NCI-H2171 (cell line): ENCODE measurements around the gene PLAC8L1.

Experiments used
- DNase-seq: peaks from one replicate; lab custom pipeline; 2025; lab: John Stamatoyannopoulos, UW

Gene PLAC8L1

DNA sequence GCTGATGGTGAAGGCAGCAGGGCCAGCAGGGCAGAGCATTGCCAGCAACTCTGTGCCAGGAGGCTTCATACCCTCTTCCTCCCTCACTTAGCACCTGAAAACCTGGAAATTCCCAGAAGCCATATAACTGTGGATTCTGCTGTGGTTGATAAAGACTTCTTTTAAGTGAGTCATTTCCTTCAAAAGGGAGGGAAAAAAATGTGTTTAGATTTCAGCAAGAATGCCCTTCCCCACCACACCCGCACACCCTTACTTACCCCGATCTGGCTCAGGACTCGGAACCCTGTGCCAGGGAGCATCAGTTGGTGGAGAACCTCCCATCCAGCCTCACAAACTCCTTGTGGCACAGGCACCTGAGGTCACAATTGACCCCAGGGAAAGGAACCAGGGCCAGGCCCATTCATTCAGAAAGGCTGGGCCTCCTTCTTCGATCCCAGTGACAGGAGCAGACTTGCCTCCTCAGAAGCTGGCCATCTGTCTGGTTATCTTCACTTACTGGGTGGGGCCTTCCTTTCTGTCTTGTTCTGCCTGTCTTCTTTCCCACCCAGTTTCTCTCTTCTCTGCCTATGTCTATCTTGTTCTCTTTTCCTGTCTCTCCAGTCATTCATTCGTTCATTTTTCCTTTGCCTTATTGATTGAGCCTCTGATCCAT is 62.6 kb downstream of the PLAC8L1 start:
- DNase-seq, result no peak

- DNase-seq, result no peak
Measured at GRCh38 chr5:146041180-146041789, 64.1 kb downstream of the PLAC8L1 start.

DNA sequence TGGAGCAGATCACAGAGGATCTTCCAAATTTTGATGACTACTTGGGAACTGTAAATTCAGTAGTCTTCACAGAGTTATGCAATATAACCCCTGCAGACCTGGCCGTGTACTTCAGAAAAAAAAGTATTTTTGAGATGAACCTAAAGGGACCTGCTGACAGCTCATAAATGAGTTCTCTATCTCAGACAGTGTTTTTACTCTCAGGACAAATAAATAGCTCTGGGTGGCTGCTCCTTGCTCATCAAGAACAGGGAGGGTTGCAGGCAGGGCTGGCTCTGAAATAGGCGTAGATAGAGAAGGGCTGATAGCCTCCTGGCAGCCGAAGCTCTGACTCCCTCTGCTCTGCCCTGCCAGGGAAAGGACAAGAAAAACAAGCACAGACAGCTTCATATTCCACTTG is 64.8 kb downstream of the PLAC8L1 start:
- no peak for DNase-seq

DNA sequence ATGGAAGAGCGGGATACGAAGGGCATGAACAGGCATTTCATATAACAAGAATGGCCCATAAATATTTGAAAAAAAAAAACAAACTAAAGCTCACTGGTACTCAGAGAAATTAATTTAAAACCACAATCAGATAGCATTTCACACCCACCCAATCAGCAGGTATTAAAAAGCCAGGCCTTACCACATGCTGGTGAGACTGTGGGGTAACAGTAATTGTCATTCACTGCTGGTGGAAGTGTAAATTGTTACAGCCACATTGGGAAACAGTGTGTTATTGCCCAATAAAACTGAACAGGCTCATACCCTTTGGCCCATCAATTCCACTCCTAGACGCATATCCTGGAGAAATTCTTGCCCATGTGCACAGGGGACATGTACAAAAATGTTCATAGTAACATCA is 66.0 kb downstream of the PLAC8L1 start:
- no peak for DNase-seq

DNA sequence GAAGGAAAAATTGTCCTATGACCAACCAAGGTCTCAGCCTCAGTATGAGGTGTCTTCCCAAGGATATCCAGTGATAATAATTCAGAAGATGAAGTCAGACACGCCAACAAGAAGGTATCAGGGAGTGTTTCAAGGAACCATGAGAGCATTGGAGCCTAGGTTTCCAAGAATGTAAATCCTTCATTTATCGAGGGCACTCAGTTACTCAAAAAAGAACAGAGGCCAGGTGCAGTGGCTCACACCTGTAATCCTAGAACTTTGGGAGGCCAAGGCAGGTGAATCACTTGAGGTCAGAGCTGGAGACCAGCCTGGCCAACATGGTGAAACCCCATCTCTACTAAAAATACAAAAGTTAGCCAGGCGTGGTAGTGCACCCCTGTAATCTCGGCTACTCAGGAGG is 70.8 kb downstream of the PLAC8L1 start:
- no peak for DNase-seq
